GF-D8 (cell line): Measurements from ENCODE around the gene CROCC2.

Source experiments
- DNase-seq: peaks from one replicate; lab custom pipeline; 2025; lab: John Stamatoyannopoulos, UW

The CROCC2 gene

GRCh38 chr2:241017228-241017940 lies 111.2 kb downstream of the CROCC2 start:
- DNase-seq: no peak

GRCh38 chr2:241018051-241018891 lies 112.1 kb downstream of the CROCC2 start:
- DNase-seq: no peak

- no peak for DNase-seq
Measured at GRCh38 chr2:241019441-241020139, 113.5 kb downstream of the CROCC2 start.

GRCh38 chr2:241020201-241020600 lies 114.1 kb downstream of the CROCC2 start:
- DNase-seq: no peak

GRCh38 chr2:241020629-241021190 lies 114.6 kb downstream of the CROCC2 start:
- DNase-seq: no peak

GRCh38 chr2:241025639-241026038 lies 119.5 kb downstream of the CROCC2 start:
- no peak for DNase-seq

GRCh38 chr2:241029599-241030332 lies 123.6 kb downstream of the CROCC2 start:
- no peak for DNase-seq

GRCh38 chr2:241030333-241030680 lies 124.2 kb downstream of the CROCC2 start:
- no peak for DNase-seq

GRCh38 chr2:241030883-241031282 lies 124.7 kb downstream of the CROCC2 start:
- no peak for DNase-seq

GRCh38 chr2:241031436-241032165 lies 125.5 kb downstream of the CROCC2 start:
- no peak for DNase-seq

- no peak for DNase-seq
Measured at GRCh38 chr2:241033336-241033987, 127.3 kb downstream of the CROCC2 start.

GRCh38 chr2:241033994-241034393 lies 127.9 kb downstream of the CROCC2 start:
- no peak for DNase-seq

GRCh38 chr2:241034490-241035141 lies 128.5 kb downstream of the CROCC2 start:
- no peak for DNase-seq

- no peak for DNase-seq
Measured at GRCh38 chr2:241035142-241035817, 129.1 kb downstream of the CROCC2 start.

- DNase-seq: no peak
Measured at GRCh38 chr2:241035818-241036396, 129.8 kb downstream of the CROCC2 start.

GRCh38 chr2:241036397-241036963 lies 130.3 kb downstream of the CROCC2 start:
- no peak for DNase-seq

- DNase-seq: no peak
Measured at GRCh38 chr2:241036964-241037421, 130.9 kb downstream of the CROCC2 start.

GRCh38 chr2:241037498-241037897 lies 131.4 kb downstream of the CROCC2 start:
- no peak for DNase-seq
